DND-41 (cell line): ENCODE results near the gene OR5AC2.

Source experiments
- EZH2 ChIP-seq: IDR thresholded peaks from 3 replicates; pipeline ENCODE4 v1.6.1; 2012; ENCODE audit warnings: borderline replicate concordance, low read depth, mild to moderate bottlenecking, moderate library complexity, low read length, inconsistent platforms; ENCODE audit not compliant: severe bottlenecking
- TF ChIP-seq, protein P1 (sequence below): IDR thresholded peaks from 2 replicates; pipeline ENCODE4 v1.5.1; 2012; ENCODE audit warnings: borderline replicate concordance, low read length, moderate library complexity, mild to moderate bottlenecking; ENCODE audit not compliant: poor library complexity, severe bottlenecking; ENCODE audit errors: extremely low read depth

DNA sequence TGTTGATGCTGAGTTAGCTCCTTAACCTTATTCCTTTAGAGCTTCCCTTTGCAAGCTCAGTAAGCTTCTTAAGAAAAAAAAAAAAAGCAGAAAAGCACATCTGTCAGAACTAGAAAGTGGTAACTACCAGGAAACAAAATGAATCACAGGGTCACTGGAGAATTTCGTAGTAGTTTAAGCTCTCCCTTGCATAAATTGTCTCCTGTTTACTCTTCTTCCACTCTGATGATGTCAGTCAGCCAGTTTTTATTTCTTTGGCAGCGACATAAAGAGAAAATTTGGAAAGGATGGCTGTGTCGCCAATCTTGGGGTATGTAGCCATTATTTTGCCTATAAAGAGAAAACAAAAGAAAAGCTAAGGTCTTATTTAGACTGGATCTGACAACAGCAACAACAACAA lies 48.7 kb upstream of the OR5AC2 start:
- TF ChIP-seq, protein P1, sequence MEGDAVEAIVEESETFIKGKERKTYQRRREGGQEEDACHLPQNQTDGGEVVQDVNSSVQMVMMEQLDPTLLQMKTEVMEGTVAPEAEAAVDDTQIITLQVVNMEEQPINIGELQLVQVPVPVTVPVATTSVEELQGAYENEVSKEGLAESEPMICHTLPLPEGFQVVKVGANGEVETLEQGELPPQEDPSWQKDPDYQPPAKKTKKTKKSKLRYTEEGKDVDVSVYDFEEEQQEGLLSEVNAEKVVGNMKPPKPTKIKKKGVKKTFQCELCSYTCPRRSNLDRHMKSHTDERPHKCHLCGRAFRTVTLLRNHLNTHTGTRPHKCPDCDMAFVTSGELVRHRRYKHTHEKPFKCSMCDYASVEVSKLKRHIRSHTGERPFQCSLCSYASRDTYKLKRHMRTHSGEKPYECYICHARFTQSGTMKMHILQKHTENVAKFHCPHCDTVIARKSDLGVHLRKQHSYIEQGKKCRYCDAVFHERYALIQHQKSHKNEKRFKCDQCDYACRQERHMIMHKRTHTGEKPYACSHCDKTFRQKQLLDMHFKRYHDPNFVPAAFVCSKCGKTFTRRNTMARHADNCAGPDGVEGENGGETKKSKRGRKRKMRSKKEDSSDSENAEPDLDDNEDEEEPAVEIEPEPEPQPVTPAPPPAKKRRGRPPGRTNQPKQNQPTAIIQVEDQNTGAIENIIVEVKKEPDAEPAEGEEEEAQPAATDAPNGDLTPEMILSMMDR = no peak
- TF ChIP-seq EZH2 = no peak
